PC-3 (cell line): Measurements from ENCODE around the gene STK39.

Experiments used
- CTCF ChIP-seq: fragments of 300-600 bp; sonication (generic); conservative IDR thresholded peaks from 2 replicates; pipeline ENCODE4 v1.5.1; 2017; ENCODE audit warnings: antibody characterized with exemption, low read depth, mild to moderate bottlenecking, low read length
- EZH2 ChIP-seq: fragments of 300-600 bp; sonication (generic); IDR thresholded peaks from one replicate; pipeline ENCODE4 v1.6.1; 2017; ENCODE audit warnings: antibody characterized with exemption, mild to moderate bottlenecking, low read length; ENCODE audit not compliant: unreplicated experiment
- EZH2phosphoT487 ChIP-seq: fragments of 300-600 bp; sonication (generic); IDR thresholded peaks from 2 replicates; pipeline ENCODE4 v1.6.1; 2018; ENCODE audit warnings: mild to moderate bottlenecking, antibody characterized with exemption, low read length, borderline replicate concordance

DNA sequence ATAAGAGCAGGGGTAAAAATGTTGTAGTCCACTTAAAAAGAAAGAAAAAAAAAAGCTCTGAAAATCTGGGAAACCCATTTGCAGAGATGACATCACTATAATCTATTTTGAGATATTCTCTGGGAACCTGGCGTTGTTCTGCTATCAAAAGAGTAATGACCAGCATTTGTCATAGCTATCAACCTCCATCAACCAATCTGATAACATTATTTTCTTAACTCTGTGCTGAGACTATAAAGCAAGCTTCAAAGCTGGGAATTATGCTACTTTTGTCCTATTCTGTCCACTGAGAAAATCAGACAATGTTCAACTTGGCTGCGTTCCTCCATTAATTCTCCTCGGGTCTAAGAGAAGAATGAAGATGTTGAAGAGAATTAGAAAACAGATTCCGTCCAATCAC lies 107.5 kb downstream of the STK39 start:
- no peak for TF ChIP-seq CTCF
- no peak for TF ChIP-seq EZH2phosphoT487
- no peak for TF ChIP-seq EZH2
